HEK293T (cell line): ENCODE results near the gene SPIRE2.
"Not testable (repeated sequence)": the region's sequence is repeated elsewhere in the genome, so short reads cannot be mapped to it uniquely, and the experiment has no call there.

Experiments
- CTCF ChIA-PET: fragments of 350-600 bp; formaldehyde crosslinking; extraction: SDS; loops from one replicate; lab custom pipeline; 2021; ENCODE audit warnings: antibody characterized with exemption, inconsistent platforms; lab: Yijun Ruan, JAX
- POLR2A ChIA-PET: fragments of 350-600 bp; formaldehyde crosslinking; extraction: SDS; loops from one replicate; lab custom pipeline; 2020; ENCODE audit warnings: antibody characterized with exemption, inconsistent platforms; lab: Yijun Ruan, JAX
- DNase-seq: peaks from one replicate; pipeline ENCODE4 v3.0.0; 2012; ENCODE audit warnings: mixed read lengths; ENCODE audit errors: extremely low spot score
- ARNT ChIP-seq: fragments of 450-650 bp; IDR thresholded peaks from 2 replicates; pipeline ENCODE4 v1.6.1; 2017; ENCODE audit warnings: mild to moderate bottlenecking
- BHLHE40 ChIP-seq: fragments of 450-650 bp; IDR thresholded peaks from 2 replicates; pipeline ENCODE4 v1.6.1; 2016; ENCODE audit warnings: mild to moderate bottlenecking, moderate library complexity, borderline replicate concordance
- CTBP1 ChIP-seq: fragments of 450-650 bp; IDR thresholded peaks from 2 replicates; pipeline ENCODE4 v1.6.1; 2016; ENCODE audit warnings: borderline replicate concordance
- ELF4 ChIP-seq: fragments of 450-650 bp; IDR thresholded peaks from 2 replicates; pipeline ENCODE4 v1.6.1; 2017; ENCODE audit warnings: antibody characterized with exemption
- FOXA1 ChIP-seq: fragments of 450-650 bp; IDR thresholded peaks from 2 replicates; pipeline ENCODE4 v1.6.1; 2016; ENCODE audit warnings: mild to moderate bottlenecking
- FOXK2 ChIP-seq: fragments of 450-650 bp; IDR thresholded peaks from 2 replicates; pipeline ENCODE4 v1.6.1; 2016; ENCODE audit warnings: mild to moderate bottlenecking
- FOXM1 ChIP-seq: fragments of 450-650 bp; IDR thresholded peaks from 2 replicates; pipeline ENCODE4 v1.6.1; 2017; ENCODE audit warnings: mild to moderate bottlenecking, borderline replicate concordance
- HDGF ChIP-seq: fragments of 450-650 bp; IDR thresholded peaks from 2 replicates; pipeline ENCODE4 v1.6.1; 2017; ENCODE audit warnings: antibody characterized with exemption, borderline replicate concordance
- L3MBTL2 ChIP-seq: fragments of 450-650 bp; conservative IDR thresholded peaks from 2 replicates; pipeline ENCODE4 v1.6.1; 2016; ENCODE audit warnings: mild to moderate bottlenecking
- LEF1 ChIP-seq: fragments of 450-650 bp; IDR thresholded peaks from 2 replicates; pipeline ENCODE4 v1.6.1; 2017; ENCODE audit warnings: mild to moderate bottlenecking, borderline replicate concordance
- NFRKB ChIP-seq: fragments of 450-650 bp; IDR thresholded peaks from 2 replicates; pipeline ENCODE4 v1.6.1; 2016; ENCODE audit warnings: mild to moderate bottlenecking, moderate library complexity
- PKNOX1 ChIP-seq: fragments of 450-650 bp; IDR thresholded peaks from 2 replicates; pipeline ENCODE4 v1.6.1; 2016
- SP1 ChIP-seq: fragments of 450-650 bp; IDR thresholded peaks from 2 replicates; pipeline ENCODE4 v1.6.1; 2017
- SUZ12 ChIP-seq: fragments of 450-650 bp; IDR thresholded peaks from 2 replicates; pipeline ENCODE4 v1.6.1; 2016; ENCODE audit warnings: mild to moderate bottlenecking
- TARDBP ChIP-seq: fragments of 450-650 bp; IDR thresholded peaks from 2 replicates; pipeline ENCODE4 v1.6.1; 2016
- ZNF384 ChIP-seq: fragments of 450-650 bp; IDR thresholded peaks from 2 replicates; pipeline ENCODE4 v1.6.1; 2016

Gene SPIRE2

DNA sequence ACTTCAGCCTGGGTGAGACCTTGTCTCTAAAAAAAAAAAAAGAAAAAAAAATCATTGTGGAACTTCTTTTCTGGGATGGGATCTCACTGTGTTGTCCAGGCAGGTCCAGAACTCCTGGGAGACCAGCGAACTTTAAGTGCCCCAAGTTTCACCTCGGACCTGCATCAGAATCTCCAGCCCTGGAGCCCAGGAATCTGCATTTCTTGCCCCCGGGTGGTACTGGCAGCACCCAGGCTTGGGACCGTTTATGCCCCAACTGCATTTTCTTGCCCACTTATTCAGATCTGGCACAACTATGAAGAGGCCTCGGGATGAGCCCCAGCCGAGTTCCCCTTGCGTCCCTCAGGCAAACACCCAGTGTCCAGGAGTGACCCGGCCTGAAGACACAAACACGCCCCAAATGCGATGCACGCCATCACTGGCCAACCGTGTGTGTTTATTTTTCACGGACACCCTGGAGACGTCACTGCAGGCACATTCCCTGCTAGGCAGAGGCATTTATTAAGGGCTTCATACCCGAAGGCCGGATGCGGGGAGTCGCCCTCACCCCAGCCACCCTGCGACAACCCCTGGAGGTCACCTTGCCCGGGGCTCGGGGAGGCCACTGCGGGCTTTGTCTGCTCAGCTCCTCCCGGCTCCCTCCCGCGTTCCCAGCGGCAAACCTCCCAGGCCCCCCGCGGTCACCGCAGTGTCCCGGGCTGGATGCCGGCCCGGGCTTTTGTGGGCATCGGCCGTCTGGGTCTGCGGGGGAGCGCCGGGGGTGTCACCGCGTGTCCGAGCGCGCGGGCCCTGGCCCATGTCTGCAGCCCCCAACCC, 684 bp upstream of the SPIRE2 start:
- POLR2A ChIA-PET: interaction anchor here (0.7 to 2.8 kb wide), 4 partner anchors 9 to 15 kb away, joined by 3 to 15 read pairs (median 6); no protein-coding TSS in a partner anchor
- CTCF ChIA-PET: interaction anchor here (0.9 kb wide), 1 partner anchor 16 kb away, joined by 4 read pairs; no protein-coding TSS in a partner anchor
- TF ChIP-seq ZNF384: peak; percentile 6; the same call in 1 of the 2 replicates
- TF ChIP-seq ARNT: no peak
- DNase-seq: no peak

- CTCF ChIA-PET: interaction anchor here (1.0 kb wide), 2 partner anchors 9 to 31 kb away, joined by 3 to 4 read pairs; no protein-coding TSS in a partner anchor
- DNase-seq: no peak
- no peak for TF ChIP-seq L3MBTL2
- TF ChIP-seq SP1: no peak
- no peak for TF ChIP-seq FOXA1
- POLR2A ChIA-PET: interaction anchor here (1.0 to 2.8 kb wide), 9 partner anchors 9 to 123 kb away, joined by 3 to 15 read pairs (median 4); partner anchors contain the start of genes FANCA and TCF25
Measured at GRCh38 chr16:89828870-89829629, 775 bp downstream of the SPIRE2 start.

GRCh38 chr16:89829630-89830437, 1.6 kb downstream of the SPIRE2 start:
- ChIA-PET CTCF (interaction anchor here (1.0 kb wide), 2 partner anchors 8 to 30 kb away, joined by 3 to 4 read pairs; no protein-coding TSS in a partner anchor), POLR2A (interaction anchor here (1.1 to 2.8 kb wide), 7 partner anchors 8 to 124 kb away, joined by 3 to 15 read pairs (median 4); partner anchors contain the start of genes FANCA and TCF25)
- no peak for TF ChIP-seq BHLHE40
- no peak for TF ChIP-seq ELF4
- TF ChIP-seq SP1: no peak
- TF ChIP-seq FOXK2: no peak
- DNase-seq: no peak

GRCh38 chr16:89831810-89832328, 3.6 kb downstream of the SPIRE2 start:
- ChIA-PET POLR2A (no interaction called here), CTCF (no interaction called here)
- no peak for DNase-seq
- TF ChIP-seq ZNF384 (no peak), FOXM1 (no peak), PKNOX1 (no peak), LEF1 (no peak), CTBP1 (no peak), HDGF (no peak), ARNT (no peak), TARDBP (no peak), SUZ12 (no peak), NFRKB (no peak), BHLHE40 (no peak), L3MBTL2 (no peak), SP1 (no peak), FOXA1 (no peak)

GRCh38 chr16:89833664-89834363, 5.5 kb downstream of the SPIRE2 start:
- CTCF ChIA-PET, POLR2A ChIA-PET: not testable (repeated sequence)

GRCh38 chr16:89834813-89835363, 6.6 kb downstream of the SPIRE2 start:
- DNase-seq, CTCF ChIA-PET, POLR2A ChIA-PET: not testable (repeated sequence)

More at GRCh38 chr16:89833664-89834363, 5.5 kb downstream of the SPIRE2 start:
- DNase-seq: not testable (repeated sequence)

DNA sequence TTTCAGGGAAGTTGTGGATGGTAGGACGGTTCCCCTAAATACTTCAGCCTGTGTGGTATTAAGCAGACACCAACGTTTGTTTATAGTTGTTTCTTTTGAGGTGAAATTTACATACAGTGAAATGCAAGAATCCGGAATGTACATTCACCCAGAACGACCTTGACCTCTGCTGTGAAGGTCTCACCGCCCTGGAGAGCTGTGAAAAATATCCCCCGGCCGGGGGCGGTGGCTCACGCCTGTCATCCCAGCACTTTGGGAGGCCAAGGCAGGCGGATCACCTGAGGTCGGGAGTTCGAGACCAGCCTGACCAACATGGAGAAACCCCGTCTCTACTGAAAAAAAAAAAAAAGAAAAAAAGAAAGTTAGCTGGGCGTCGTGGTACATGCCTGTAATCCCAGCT, 8.2 kb downstream of the SPIRE2 start:
- DNase-seq, CTCF ChIA-PET, POLR2A ChIA-PET: not testable (repeated sequence)
